ENCODE data around the gene TRAPPC10.

TRAPPC10 gene

DNA sequence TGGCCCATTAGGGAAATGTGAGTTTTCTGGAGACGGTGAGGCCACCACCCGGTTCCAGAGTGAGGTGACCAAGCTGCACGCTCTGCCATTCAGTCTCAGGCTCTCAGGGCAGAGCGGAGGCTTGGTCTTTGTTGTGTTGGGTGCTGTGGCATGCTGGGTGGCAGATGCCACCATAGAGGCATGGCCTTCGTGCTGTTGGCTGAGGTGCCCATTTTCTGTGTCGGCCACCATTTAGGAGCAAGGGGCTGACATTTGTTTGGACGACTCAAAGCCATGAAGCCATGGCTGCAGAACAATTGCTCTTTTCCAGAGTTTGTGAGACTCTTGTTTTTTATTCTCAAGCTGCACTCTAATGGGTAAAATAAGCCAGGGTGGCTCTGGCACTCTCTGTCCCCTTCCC is 58.3 kb downstream of the TRAPPC10 start:
- no peak for DNase-seq

DNA sequence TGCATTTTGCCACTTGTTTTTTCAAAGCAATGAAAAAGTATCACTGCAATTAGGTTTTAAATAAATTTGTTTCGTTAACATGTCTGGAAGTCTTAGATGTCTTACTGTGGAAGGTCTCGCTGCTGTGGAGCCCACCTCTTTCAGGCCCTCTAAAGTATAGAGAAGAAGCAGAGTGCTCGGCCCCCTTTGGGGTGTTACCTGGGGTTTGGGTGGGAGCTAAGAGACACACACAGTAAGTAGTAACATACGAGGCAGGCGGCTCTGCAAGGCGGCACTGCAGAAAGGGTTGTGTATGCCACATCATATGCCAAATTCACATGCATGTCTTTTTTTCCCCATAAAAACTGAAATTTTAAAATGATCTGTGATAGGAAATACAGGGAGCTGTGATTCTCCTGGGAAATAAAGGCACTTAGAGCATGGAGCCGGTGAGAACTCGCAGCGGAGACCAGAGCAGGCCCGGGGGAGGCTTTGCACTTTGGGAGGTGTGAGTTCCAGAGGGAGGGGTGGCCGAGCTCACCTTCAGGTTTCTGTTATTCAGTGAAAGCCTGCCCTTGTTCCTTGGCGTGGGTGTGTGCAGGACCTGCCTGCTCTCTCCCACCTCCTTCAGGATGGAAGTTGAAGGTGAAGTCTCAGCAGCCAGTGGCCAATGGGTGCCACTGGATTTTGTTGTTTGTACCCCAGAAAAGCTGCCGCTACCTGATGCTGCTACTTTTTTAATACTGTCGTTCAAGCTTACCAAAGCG is 59.4 kb downstream of the TRAPPC10 start:
- DNase-seq, result no peak

DNA sequence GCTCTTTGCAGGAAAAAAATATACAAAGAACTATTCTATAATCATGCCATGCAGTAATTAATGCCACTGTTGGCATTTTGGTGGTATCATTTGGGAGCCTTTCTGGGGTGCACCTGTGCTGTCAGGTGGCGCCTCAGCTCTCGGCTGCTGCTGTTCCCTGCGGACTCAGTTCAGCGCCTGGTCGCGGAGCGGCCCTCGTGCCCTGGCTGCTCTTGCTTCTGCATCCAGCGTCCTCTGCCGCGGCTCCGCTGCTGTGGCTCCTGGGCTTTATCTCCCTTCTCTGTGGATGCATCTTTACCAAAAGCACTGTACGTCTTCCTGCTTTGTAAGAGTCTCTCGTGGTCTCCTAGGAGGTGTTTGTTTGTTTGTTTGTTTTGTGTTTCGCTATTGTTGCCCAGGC is 60.0 kb downstream of the TRAPPC10 start:
- DNase-seq, result no peak

DNA sequence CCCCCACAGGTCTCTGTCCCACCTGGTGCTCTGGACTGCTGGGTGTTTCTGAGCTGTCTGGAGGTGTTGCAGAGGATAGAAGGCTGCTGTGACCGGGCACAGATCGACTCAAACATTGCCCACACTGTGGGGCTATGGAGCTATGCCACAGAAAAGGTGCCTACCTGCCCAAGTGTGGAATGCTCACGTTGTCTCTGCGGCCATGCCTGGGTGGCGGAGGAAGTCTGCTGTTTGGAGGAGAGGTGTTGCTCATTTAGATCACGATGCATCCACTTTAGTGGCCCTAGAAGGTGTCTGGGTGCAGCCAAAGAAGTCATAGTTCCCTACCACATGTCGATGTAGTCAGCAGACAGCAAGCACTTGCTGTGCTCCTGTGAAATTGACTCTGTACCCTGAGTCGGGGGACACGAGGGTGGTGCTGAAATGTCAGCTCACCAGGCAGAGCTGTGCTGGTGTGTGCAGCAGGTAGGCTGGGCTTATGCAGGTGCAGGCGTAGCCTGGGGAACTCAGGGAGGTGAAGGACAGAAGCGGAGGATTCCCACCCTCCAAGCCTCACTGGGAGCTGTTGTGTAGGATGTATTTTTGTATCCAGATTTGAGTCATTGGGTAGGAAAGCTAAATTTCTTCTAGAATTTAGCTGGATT is 62.3 kb downstream of the TRAPPC10 start:
- DNase-seq, result no peak

DNA sequence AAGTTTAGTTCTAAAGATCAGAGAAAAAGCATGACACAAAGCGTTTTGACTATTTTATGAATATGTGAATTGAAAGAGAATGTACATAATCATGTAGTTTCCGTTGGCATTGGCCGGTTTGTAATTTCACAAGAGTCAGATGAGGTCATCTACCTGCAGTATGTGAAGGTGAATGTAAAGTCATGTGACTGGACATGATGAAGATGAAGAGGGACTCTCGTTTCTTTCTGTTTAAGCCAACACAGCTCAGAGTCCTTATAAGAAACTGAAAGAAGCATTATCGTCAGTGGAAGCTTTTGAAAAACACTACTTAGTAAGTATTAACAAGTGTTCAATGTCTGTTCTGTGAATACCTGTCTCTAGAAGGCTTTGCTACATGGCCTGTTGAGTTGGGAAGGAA is 64.2 kb downstream of the TRAPPC10 start:
- DNase-seq, result no peak

DNA sequence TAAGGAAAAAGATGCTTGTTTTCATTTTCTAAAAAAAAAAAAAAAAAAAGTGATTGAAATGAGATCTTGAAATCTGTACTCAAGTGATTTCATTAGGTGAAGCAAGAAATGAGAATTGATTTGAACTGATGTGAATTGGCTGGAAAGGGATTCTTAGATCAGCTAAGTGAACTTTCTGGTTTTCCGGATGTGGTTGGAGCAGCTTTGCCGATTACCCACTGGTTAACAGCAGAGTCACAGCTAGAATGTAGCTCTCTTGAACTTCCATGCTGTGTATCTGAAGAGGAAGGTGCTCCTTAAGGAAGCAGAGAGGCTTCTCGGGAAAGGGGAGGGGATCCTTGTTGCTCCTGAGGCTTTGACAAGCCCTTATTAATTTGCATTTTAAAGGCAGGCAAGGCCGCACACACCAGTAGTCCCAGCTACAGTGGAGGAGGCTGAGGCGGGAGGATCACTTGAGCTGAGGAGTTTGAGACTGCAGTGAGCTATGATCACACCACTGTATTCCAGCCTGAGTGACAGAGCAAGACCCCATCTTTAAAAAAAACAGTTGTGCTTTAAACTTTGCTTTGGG is 66.4 kb downstream of the TRAPPC10 start:
- no peak for DNase-seq

DNA sequence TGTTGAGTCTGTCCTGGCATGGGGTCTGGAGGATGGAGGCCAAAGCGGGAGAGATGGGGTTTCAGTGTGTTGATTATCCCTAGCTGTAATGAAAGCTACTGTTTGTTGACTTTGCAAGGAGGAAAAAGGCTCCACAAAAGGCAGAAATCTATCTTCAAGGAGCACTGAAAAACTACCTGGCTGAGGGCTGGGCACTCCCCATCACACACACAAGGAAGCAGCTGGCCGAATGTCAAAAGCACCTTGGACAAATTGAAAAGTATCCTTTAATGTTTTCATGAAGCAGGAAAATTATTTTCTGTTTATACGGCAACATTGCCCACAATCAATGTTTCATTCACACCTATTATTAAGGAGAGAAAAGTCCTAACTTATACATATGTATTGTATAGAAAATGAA is 67.3 kb downstream of the TRAPPC10 start:
- no peak for DNase-seq

DNA sequence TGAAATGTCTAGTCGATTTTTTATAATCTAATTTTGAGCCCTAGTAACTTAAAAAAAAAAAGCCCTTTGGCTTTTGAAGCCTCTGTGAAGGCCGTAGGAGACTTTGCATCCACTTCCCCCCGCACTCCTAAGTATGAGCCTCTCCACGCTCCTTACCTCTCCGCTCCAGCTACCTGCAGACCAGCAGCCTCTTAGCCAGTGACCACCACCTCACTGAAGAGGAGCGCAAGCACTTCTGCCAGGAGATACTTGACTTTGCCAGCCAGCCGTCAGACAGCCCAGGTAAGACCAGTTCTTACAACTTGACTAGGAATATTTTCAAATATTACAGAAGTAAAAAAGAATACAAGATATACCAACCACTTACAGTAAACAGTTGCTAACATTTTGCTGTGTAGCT is 67.7 kb downstream of the TRAPPC10 start:
- DNase-seq, result no peak

DNA sequence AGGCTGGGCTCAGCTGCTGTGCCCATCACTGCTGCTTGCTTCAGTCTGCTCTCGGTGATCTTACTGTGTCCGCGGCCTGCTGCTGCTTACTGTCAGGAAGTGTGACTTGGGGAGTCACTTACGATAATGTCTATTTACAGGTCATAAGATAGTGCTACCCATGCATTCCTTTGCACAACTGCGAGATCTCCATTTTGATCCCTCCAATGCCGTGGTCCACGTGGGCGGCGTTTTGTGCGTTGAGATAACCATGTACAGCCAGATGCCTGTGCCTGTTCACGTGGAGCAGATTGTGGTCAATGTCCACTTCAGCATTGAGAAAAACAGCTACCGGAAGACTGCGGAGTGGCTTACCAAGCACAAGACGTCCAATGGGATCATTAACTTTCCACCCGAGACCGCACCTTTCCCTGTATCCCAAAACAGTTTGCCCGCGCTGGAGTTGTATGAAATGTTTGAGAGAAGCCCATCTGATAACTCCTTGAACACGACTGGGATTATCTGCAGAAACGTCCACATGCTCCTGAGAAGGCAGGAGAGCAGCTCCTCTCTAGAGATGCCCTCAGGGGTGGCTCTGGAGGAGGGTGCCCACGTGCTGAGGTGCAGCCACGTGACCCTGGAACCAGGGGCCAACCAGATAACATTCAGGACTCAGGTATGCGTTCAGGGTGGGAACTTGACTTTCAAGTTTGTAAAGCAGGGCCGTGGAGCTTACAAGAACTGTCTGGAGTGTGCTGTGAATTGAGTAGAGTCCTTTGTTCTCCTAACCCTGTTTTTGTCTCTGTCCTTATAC is 70.7 kb downstream of the TRAPPC10 start:
- no peak for DNase-seq

DNA sequence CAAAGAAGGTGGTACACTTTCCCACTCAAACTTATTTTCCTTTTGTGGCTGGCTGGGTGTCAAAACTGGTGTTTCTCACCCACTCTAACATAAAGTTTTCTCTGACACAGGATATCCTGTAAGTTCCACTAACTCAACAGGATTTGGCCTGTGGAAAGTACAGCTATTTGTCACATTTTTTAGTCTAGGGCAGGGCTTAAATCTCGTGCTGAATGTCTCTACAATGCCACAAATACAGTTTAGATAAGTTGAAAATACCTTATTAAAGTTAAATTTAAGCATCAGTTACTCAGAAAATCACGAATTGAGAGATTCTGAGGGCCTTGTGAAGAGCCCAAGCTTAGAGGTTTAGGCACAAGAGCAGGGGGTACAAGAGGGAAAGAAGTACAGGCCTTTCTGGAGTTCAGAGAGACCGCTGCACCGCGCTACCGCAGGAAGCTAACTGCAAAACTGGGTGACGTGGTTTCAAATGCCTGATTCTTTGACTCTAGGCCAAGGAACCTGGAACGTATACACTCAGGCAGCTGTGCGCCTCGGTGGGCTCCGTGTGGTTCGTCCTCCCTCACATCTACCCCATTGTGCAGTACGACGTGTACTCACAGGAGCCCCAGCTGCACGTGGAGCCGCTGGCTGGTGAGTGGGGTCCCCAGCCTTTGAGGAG is 71.7 kb downstream of the TRAPPC10 start:
- no peak for DNase-seq

DNA sequence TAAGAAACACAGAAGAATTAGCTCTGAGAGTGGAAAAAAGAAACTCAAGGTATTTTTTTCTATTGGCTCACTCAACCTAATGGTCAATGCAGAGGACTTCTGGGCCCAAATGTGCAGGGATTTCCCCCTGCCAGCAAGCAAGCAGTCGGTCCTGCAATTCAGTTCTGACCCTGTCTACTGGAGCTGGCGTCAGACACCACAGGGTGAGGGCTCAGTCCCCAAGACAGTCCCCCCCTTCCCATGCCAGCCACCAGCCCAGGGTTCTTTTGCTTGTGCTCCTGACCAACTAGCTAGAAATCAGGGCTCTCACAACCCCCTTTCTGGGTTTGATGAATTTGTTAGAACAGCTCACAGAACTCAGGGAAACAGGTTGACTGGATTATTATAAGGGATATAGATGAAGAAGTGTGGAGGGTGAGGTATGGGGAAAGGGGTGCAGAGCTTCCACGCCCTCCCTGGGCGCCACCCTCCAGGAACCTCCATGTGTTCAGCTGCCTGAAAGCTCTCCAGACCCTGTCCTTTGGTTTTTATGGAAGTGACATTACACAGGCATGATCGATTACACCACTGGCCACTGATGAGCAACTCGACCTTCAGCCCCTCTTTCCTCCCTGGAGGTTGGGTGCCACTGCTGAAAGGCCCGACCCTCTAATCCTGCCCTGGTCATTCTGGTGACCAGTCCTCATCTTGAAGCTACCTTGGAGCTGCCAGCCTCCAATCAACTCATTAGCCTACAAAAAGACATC is 72.6 kb downstream of the TRAPPC10 start:
- no peak for DNase-seq

DNA sequence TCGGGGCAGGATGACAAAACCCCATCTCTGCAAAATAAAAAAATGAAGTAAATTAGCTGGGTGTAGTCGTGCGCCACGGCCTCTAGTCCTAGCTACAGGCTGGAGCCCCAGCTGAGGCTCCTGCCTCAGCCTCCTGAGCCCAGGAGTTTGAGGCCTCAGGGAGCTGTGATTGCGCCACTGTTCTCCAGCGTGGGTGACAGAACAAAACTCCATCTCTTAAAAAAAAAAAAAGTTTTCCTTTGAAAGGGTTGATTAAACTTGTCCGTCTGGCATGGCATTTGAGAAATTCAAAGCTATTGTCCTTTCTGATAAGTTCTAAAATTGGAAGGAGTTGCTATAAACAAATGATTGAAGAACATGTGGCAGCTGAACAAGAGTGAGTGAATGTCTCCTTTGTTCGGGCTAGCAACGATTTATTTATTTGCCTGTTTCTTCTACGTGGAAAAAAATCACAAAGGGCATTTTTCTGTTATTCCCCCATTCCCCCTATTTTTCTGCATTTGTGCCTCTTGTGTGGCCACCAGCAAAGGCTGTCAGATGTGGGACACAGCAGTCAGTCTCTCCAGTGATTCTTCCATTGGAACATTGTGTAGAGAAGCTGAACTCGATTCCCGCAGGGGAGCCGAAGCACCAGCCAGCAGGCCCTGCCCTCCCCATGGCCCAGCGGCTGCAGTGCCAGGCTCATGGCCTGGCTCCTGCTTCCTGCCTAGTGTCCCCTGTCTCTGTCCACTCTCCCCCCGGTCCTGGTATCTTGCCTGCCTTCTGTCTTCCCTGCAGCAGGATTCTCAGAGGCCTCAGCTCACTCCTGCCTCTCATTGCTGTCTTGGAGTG is 73.6 kb downstream of the TRAPPC10 start:
- no peak for DNase-seq

DNA sequence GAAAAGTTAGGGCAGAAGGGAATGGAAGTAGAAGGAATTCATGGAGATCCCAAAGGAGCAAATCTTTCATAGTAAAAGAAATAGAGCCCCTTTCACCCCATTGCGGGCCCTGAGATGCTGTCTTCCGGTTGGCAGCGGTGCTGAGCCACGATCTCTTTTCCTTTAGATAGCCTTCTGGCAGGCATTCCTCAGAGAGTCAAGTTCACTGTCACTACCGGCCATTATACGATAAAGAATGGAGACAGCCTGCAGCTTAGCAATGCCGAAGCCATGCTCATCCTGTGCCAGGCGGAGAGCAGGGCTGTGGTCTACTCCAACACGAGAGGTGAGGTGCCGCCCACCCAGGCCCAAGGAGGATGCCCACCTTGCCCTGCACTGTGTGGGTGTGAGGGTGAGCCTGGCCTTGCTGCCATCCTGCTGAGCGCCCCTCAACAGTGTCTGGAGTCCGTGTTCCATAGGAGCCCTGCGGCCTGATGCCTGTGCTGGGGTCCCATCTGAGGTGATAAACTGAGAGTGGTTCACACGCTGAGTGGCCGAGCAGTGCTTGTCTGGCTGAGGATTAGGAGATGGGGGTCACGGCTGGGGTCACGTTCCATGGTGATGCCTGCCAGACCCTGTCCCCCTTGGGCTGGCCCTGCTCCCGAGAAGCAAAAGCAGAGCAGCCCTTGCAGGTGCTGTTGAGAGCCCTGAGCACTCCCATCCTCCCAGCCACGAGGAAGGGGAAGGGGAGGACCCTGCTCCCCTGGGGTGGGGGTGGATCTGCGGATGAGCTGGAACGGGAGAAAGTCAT is 74.7 kb downstream of the TRAPPC10 start:
- no peak for DNase-seq

DNA sequence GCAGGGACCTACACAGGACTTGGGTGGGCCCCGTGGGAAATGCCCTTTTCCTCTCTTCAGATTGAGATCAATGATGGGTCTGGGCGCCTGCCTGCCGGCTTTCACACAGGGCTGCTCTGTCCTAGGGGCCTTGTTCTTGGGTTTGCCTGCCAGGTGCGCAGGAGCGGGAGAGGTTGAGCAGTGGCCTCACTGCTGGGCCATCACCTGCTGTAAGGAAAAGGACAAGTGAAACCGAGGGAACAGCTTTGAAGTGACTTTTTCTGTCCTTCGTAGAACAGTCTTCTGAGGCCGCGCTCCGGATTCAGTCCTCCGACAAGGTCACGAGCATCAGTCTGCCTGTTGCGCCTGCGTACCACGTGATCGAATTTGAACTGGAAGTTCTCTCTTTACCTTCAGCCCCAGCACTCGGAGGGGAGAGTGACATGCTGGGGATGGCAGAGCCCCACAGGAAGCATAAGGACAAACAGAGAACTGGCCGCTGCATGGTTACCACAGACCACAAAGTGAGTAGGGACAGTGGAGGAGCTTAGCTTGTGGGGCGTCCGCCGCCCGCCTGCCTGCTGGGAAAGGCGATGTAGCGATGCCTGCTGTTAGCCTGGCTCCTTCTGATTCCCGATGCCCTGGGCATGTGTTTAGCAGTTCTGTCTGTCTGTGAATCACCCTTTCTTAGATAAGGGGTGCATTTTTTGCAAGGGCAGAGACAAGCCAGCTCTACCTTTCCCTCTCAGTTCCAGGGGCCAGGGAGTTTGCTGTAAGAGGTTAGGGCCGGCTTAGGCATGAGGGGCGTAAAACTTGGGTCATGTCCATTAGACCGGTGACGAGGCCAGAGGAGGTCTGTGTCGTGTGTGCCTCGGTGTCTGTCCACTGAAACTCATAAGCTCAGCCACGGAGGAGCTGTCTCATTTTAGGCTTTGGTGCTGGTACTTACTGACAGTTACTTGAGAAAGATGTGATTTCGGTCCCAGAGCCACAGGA is 75.6 kb downstream of the TRAPPC10 start:
- no peak for DNase-seq

DNA sequence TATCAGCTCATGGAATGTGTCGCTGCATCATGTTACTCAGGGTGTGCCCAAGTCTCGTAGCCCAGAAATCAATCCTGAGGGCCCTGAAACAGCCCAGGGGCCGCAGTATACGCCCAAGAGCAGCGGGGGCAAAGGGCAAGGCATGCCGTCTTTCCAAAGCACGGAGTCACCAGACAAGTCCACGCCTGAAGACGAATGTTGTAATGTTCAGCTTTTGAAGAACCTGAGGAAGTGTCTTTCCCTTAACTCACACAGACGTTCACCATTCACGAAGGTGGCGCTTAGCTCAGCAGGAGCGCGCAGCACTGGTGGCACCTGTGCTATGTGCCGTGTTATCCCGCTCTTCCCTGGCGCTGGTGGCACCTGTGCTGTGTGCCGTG is 76.3 kb downstream of the TRAPPC10 start:
- no peak for DNase-seq

DNA sequence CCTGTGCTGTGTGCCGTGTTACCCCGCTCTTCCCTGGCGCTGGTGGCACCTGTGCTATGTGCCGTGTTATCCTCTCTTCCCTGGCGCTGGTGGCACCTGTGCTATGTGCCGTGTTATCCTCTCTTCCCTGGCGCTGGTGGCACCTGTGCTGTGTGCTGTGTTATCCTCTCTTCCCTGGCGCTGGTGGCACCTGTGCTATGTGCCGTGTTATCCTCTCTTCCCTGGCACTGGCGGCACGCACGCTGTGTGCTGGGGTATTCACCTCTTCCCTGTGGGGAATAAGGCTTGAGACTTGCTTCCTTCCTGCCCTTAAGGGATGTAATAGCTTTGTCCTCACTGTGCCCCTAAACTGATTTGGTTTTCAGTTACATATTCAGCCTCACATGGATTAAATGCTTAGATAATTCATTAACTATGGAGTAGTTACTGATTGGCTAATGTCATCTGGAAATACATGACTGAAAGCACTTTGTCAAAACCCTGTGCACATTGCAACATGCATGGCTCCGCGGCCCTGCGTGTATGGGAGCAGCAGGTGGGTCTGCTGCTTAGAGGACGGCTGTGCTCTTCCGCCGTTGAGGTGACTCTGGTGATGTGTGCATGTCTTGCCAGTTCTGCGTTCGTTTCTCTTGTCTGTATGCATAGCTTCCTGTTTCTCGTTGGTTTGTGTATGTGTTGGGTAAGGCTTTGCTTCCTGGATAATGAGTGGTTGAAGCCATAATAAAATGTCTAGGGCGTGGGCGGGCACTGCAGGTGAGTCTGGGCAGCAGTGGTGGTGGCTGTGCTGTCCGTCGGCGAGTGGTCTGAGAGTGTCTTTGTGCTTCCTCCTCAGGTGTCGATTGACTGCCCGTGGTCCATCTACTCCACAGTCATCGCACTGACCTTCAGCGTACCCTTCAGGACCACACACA is 77.1 kb downstream of the TRAPPC10 start:
- no peak for DNase-seq

DNA sequence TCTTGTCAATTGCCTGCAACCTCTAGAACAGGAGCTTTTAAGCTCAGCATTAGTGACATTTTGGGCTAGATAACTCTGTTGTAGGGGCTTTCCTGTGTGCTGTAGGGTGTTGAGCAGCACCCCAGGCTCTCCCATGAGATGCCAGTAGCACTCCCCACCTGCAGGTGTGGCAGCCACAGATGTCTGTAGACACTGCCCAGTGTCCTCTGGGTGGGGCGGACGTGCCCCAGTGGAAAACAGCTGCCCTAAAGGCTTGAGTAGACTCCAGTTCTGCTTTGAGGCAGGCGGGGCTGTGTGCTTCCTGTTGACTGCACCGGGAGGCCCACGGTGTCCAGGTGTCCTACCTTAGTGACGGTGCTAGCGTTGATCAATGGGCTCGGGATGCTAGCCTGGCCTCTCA is 78.2 kb downstream of the TRAPPC10 start:
- DNase-seq, result no peak

DNA sequence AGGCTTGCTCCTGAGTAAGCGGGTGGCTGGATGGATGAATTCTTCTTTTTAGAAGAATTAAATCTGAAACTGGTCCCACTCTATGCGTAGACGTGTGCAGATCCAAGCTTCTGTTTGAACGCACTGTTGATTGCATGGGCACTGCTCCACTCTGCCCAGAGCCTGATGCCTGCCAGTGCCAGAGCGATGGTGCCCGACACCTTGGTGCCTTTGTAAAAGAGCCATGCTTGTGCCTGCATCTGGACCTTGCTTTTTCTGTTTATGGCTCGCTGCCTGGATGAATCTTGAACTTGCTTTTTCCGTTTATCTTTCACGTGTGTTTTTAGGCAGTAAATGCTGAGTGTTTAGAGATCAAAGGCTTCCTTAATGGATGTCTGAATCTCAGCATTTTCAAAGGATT is 80.1 kb downstream of the TRAPPC10 start:
- no peak for DNase-seq
